Astrocyte (in vitro differentiated cells and primary cell): ENCODE measurements around the gene PBX1. TPM values are rescaled to one million over a fixed set of nuclear protein-coding genes. Genes with fewer than 3 reads are reported as not detected.
A peak's percentile ranks its signal among the peaks of the same experiment; 100 is the strongest.

ENCODE experiments used
- DNase-seq: peaks from one replicate; pipeline ENCODE4 v3.0.0-alpha.2; 2010; ENCODE audit warnings: low read depth
- FAIRE-seq: peaks from 2 replicates; lab custom pipeline; 2011; peaks lifted over from hg19 to GRCh38; lab: Jason Lieb, UNC
- H2AFZ ChIP-seq: 2 replicates; pipeline ENCODE4 v1.6.0; 2012; ENCODE audit warnings: low read depth, low read length, inconsistent platforms
- H3K27ac ChIP-seq: 2 replicates; pipeline ENCODE4 v1.5.1; 2011; ENCODE audit warnings: low read depth, low read length, inconsistent platforms
- H3K27me3 ChIP-seq: 2 replicates; pipeline ENCODE4 v1.6.0; 2011; ENCODE audit warnings: low read length, inconsistent platforms; ENCODE audit not compliant: insufficient read depth
- H3K36me3 ChIP-seq: 2 replicates; pipeline ENCODE4 v1.5.1; 2011; ENCODE audit warnings: low read length, inconsistent platforms; ENCODE audit not compliant: insufficient read depth
- H3K4me1 ChIP-seq: 2 replicates; pipeline ENCODE4 v1.5.1; 2011; ENCODE audit warnings: low read length, inconsistent platforms; ENCODE audit not compliant: insufficient read depth
- H3K4me2 ChIP-seq: 2 replicates; pipeline ENCODE4 v1.6.0; 2012; ENCODE audit warnings: low read length, inconsistent platforms
- H3K4me3 ChIP-seq: 2 replicates; pipeline ENCODE4 v1.5.1; 2011; ENCODE audit warnings: low read depth, mild to moderate bottlenecking, low read length, inconsistent platforms; ENCODE audit not compliant: insufficient read depth
- H3K79me2 ChIP-seq: 2 replicates; pipeline ENCODE4 v1.6.0; 2012; ENCODE audit warnings: mild to moderate bottlenecking, low read length, inconsistent platforms; ENCODE audit not compliant: insufficient read depth
- H3K9ac ChIP-seq: 2 replicates; pipeline ENCODE4 v1.6.0; 2012; ENCODE audit warnings: mild to moderate bottlenecking, low read length, inconsistent platforms
- H3K9me3 ChIP-seq: 2 replicates; pipeline ENCODE4 v1.5.1; 2012; ENCODE audit warnings: low read depth, mild to moderate bottlenecking, low read length, inconsistent platforms; ENCODE audit not compliant: insufficient read depth
- H4K20me1 ChIP-seq: 2 replicates; pipeline ENCODE4 v1.6.0; 2012; ENCODE audit warnings: low read length, inconsistent platforms; ENCODE audit not compliant: insufficient read depth
- H3K27ac Mint-ChIP-seq: one replicate; pipeline ENCODE4 v1.8.0; 2021; ENCODE audit warnings: mild to moderate bottlenecking, mixed read lengths; ENCODE audit not compliant: unreplicated experiment
- H3K27me3 Mint-ChIP-seq: one replicate; pipeline ENCODE4 v1.8.0; 2021; ENCODE audit warnings: low read depth, mixed read lengths; ENCODE audit not compliant: unreplicated experiment
- H3K36me3 Mint-ChIP-seq: one replicate; pipeline ENCODE4 v1.8.0; 2021; ENCODE audit warnings: low read depth, mixed read lengths; ENCODE audit not compliant: unreplicated experiment
- H3K4me1 Mint-ChIP-seq: one replicate; pipeline ENCODE4 v1.8.0; 2021; ENCODE audit warnings: low read depth, mixed read lengths; ENCODE audit not compliant: unreplicated experiment
- H3K4me3 Mint-ChIP-seq: one replicate; pipeline ENCODE4 v1.8.0; 2021; ENCODE audit warnings: mild to moderate bottlenecking, moderate library complexity, mixed read lengths; ENCODE audit not compliant: unreplicated experiment
- H3K9me3 Mint-ChIP-seq: one replicate; pipeline ENCODE4 v1.8.0; 2021; ENCODE audit warnings: mild to moderate bottlenecking, mixed read lengths; ENCODE audit not compliant: unreplicated experiment
- CTCF ChIP-seq: IDR thresholded peaks from 2 replicates; pipeline ENCODE4 v1.5.1; 2011; ENCODE audit warnings: low read depth, mild to moderate bottlenecking, inconsistent platforms, low read length, moderate library complexity; ENCODE audit not compliant: insufficient read depth
- EZH2 ChIP-seq: IDR thresholded peaks from 2 replicates; pipeline ENCODE4 v1.6.1; 2012; ENCODE audit warnings: mild to moderate bottlenecking, low read length, inconsistent platforms; ENCODE audit not compliant: insufficient read depth
- total RNA-seq: library from RNA; stranded (reverse); gene quantifications from 2 replicates; pipeline ENCODE4 v1.2.1, GENCODE V29; 2021

Gene PBX1
- total RNA-seq, 1 donor from 2014 or later, result 37.2 TPM

- Histone ChIP-seq H3K79me2 (no peaks in the 10 kb centered on the region), H3K4me1 (peaks cover 38% of the 10 kb centered on the region), H3K27me3 (no peaks in the 10 kb centered on the region), H4K20me1 (no peaks in the 10 kb centered on the region), H3K36me3 (no peaks in the 10 kb centered on the region), H2AFZ (no peak overlapping the region), H3K9ac (peak overlapping the region; percentile 68), H3K9me3 (no peaks in the 10 kb centered on the region), H3K27ac (peak overlapping the region; percentile 91), H3K4me3 (no peak overlapping the region), H3K4me2 (peak overlapping the region; percentile 76)
- no peaks in the 10 kb centered on the region for H3K27me3 Mint-ChIP-seq
- H3K36me3 Mint-ChIP-seq, result no peaks in the 10 kb centered on the region
- H3K4me1 Mint-ChIP-seq, result peaks cover 67% of the 10 kb centered on the region
- H3K9me3 Mint-ChIP-seq, result no peaks in the 10 kb centered on the region
- FAIRE-seq (peak; percentile 81), DNase-seq (peak; percentile 98)
- no peak overlapping the region for H3K4me3 Mint-ChIP-seq
- no peak for TF ChIP-seq CTCF
- no peak for TF ChIP-seq EZH2
- H3K27ac Mint-ChIP-seq, result peak overlapping the region; percentile 89
Measured at GRCh38 chr1:164772635-164773034, 213.7 kb downstream of the PBX1 start.

GRCh38 chr1:164773102-164773501 lies 214.1 kb downstream of the PBX1 start:
- FAIRE-seq (no peak), DNase-seq (no peak)
- Mint-ChIP-seq H3K9me3 (no peaks in the 10 kb centered on the region), H3K27me3 (no peaks in the 10 kb centered on the region), H3K4me1 (peaks cover 63% of the 10 kb centered on the region), H3K4me3 (no peak overlapping the region), H3K36me3 (no peaks in the 10 kb centered on the region), H3K27ac (peak overlapping the region; percentile 89)
- no peaks in the 10 kb centered on the region for H3K79me2 ChIP-seq
- peak overlapping the region; percentile 76 for H3K4me2 ChIP-seq
- no peaks in the 10 kb centered on the region for H3K27me3 ChIP-seq
- H4K20me1 ChIP-seq, result no peaks in the 10 kb centered on the region
- H3K27ac ChIP-seq, result peak overlapping the region; percentile 91
- peaks cover 33% of the 10 kb centered on the region for H3K4me1 ChIP-seq
- TF ChIP-seq EZH2 (no peak), CTCF (no peak)
- H3K9ac ChIP-seq, result no peak overlapping the region
- no peak overlapping the region for H2AFZ ChIP-seq
- no peak overlapping the region for H3K4me3 ChIP-seq
- no peaks in the 10 kb centered on the region for H3K36me3 ChIP-seq
- no peaks in the 10 kb centered on the region for H3K9me3 ChIP-seq

- Histone ChIP-seq H2AFZ (no peak overlapping the region), H3K36me3 (no peaks in the 10 kb centered on the region), H3K79me2 (no peaks in the 10 kb centered on the region), H3K27me3 (no peaks in the 10 kb centered on the region), H3K4me3 (no peak overlapping the region), H3K27ac (no peak overlapping the region), H3K4me1 (peaks cover 28% of the 10 kb centered on the region), H3K4me2 (no peak overlapping the region), H3K9me3 (no peaks in the 10 kb centered on the region), H3K9ac (no peak overlapping the region), H4K20me1 (no peaks in the 10 kb centered on the region)
- H3K9me3 Mint-ChIP-seq, result no peaks in the 10 kb centered on the region
- peaks cover 55% of the 10 kb centered on the region for H3K4me1 Mint-ChIP-seq
- no peak overlapping the region for H3K4me3 Mint-ChIP-seq
- no peaks in the 10 kb centered on the region for H3K27me3 Mint-ChIP-seq
- no peak for FAIRE-seq
- peak overlapping the region; percentile 59 for H3K27ac Mint-ChIP-seq
- DNase-seq, result no peak
- TF ChIP-seq CTCF, result no peak
- no peak for TF ChIP-seq EZH2
- no peaks in the 10 kb centered on the region for H3K36me3 Mint-ChIP-seq
Measured at GRCh38 chr1:164774413-164774812, 215.4 kb downstream of the PBX1 start.
